ENCODE results near the gene CNOT6.

Gene CNOT6

GRCh38 chr5:180623411-180623834 is 129.2 kb downstream of the CNOT6 start:
- Histone ChIP-seq H3K4me3 (no peak overlapping the region), H3K27ac (no peak overlapping the region), H3K9me3 (no peaks in the 10 kb centered on the region), H3K36me3 (no peaks in the 10 kb centered on the region), H3K4me1 (peaks cover 0 to 8% (median 4%) of the 10 kb centered on the region in 4 donors), H3K27me3 (peaks cover 0 to 37% of the 10 kb centered on the region in 2 donors)
- intact Hi-C loops (cut with DNase I; ENCODE audit: low total_unique reads), result no loop called here
- DNase-seq, result no peak
- TF ChIP-seq CTCF (IDR thresholded peaks at IDR 0.05), result no peak

- DNase-seq, result no peak
- H3K27ac ChIP-seq, result no peak overlapping the region
- no peak for TF ChIP-seq CTCF (IDR thresholded peaks at IDR 0.05)
- intact Hi-C loops (cut with DNase I; ENCODE audit: low total_unique reads), result no loop called here
- peaks cover 0 to 33% of the 10 kb centered on the region in 2 donors for H3K27me3 ChIP-seq
- H3K4me3 ChIP-seq, result no peak overlapping the region
- H3K9me3 ChIP-seq, result no peaks in the 10 kb centered on the region
- H3K4me1 ChIP-seq, result peaks cover 0 to 3% (median under 1%) of the 10 kb centered on the region in 4 donors
- H3K36me3 ChIP-seq, result no peaks in the 10 kb centered on the region
These were observed 129.7 kb downstream of the CNOT6 start for GRCh38 chr5:180623844-180624243.

GRCh38 chr5:180624587-180624986 is 130.4 kb downstream of the CNOT6 start:
- H3K4me1 ChIP-seq, result no peaks in the 10 kb centered on the region
- no peaks in the 10 kb centered on the region for H3K9me3 ChIP-seq
- no peak overlapping the region for H3K27ac ChIP-seq
- DNase-seq, result no peak
- no peak overlapping the region for H3K4me3 ChIP-seq
- no peaks in the 10 kb centered on the region for H3K36me3 ChIP-seq
- intact Hi-C loops (cut with DNase I; ENCODE audit: low total_unique reads), result no loop called here
- H3K27me3 ChIP-seq, result peaks cover 0 to 26% of the 10 kb centered on the region in 2 donors
- TF ChIP-seq CTCF (IDR thresholded peaks at IDR 0.05), result no peak

- Histone ChIP-seq H3K4me1 (no peaks in the 10 kb centered on the region), H3K4me3 (no peak overlapping the region), H3K27me3 (peaks cover 0 to 22% of the 10 kb centered on the region in 2 donors), H3K9me3 (no peaks in the 10 kb centered on the region), H3K36me3 (no peaks in the 10 kb centered on the region), H3K27ac (no peak overlapping the region)
- DNase-seq, result no peak
- no peak for TF ChIP-seq CTCF (IDR thresholded peaks at IDR 0.05)
- intact Hi-C loops (cut with DNase I; ENCODE audit: low total_unique reads), result no loop called here
These were observed 131.1 kb downstream of the CNOT6 start for GRCh38 chr5:180625125-180625790.

- Histone ChIP-seq H3K27me3 (peaks cover 0 to 22% of the 10 kb centered on the region in 2 donors), H3K9me3 (no peaks in the 10 kb centered on the region), H3K27ac (no peak overlapping the region), H3K4me1 (no peaks in the 10 kb centered on the region), H3K36me3 (no peaks in the 10 kb centered on the region), H3K4me3 (no peak overlapping the region)
- no peak for DNase-seq
- no peak for TF ChIP-seq CTCF (IDR thresholded peaks at IDR 0.05)
- intact Hi-C loops (cut with DNase I; ENCODE audit: low total_unique reads), result no loop called here
These were observed 131.8 kb downstream of the CNOT6 start for GRCh38 chr5:180625791-180626660.

Measured in tibial artery (tissue), 4 donors.